Measurements from ENCODE around the gene JARID2.

GRCh38 chr6:15444081-15444731 is 198.3 kb downstream of the JARID2 start:
- TF ChIP-seq MXI1 (conservative IDR thresholded peaks at IDR 0.05; ENCODE audit: poor library complexity, severe bottlenecking) (no peak), CTCF (IDR thresholded peaks at IDR 0.05; ENCODE audit: poor library complexity, severe bottlenecking) (no peak), REST (IDR thresholded peaks at IDR 0.05; ENCODE audit: borderline replicate concordance) (no peak), TAF1 (IDR thresholded peaks at IDR 0.05; ENCODE audit: low read depth) (no peak), EZH2 (IDR thresholded peaks at IDR 0.05; ENCODE audit: borderline replicate concordance, insufficient read depth, low read length, poor library complexity, severe bottlenecking) (no peak), SMC3 (conservative IDR thresholded peaks at IDR 0.05; ENCODE audit: poor library complexity) (no peak), RAD21 (conservative IDR thresholded peaks at IDR 0.05) (no peak), POLR2AphosphoS5 (IDR thresholded peaks at IDR 0.05) (no peak)
